SU-DHL-6 (cell line): ENCODE results near the gene CUBN.

Source experiments
- EZH2phosphoT487 ChIP-seq: fragments of 200-600 bp; sonication (generic), shearing (Covaris generic); conservative IDR thresholded peaks from 2 replicates; pipeline ENCODE4 v1.6.1; 2018; ENCODE audit warnings: mild to moderate bottlenecking, antibody characterized with exemption, low read length, moderate library complexity, mixed read lengths
- TF ChIP-seq, protein P1 (sequence below): fragments of 200-600 bp; sonication (generic); IDR thresholded peaks from one replicate; pipeline ENCODE4 v1.5.1; 2017; ENCODE audit warnings: antibody characterized with exemption, mild to moderate bottlenecking, low read length, moderate library complexity; ENCODE audit not compliant: insufficient read depth, poor library complexity, severe bottlenecking

- TF ChIP-seq, protein P1, sequence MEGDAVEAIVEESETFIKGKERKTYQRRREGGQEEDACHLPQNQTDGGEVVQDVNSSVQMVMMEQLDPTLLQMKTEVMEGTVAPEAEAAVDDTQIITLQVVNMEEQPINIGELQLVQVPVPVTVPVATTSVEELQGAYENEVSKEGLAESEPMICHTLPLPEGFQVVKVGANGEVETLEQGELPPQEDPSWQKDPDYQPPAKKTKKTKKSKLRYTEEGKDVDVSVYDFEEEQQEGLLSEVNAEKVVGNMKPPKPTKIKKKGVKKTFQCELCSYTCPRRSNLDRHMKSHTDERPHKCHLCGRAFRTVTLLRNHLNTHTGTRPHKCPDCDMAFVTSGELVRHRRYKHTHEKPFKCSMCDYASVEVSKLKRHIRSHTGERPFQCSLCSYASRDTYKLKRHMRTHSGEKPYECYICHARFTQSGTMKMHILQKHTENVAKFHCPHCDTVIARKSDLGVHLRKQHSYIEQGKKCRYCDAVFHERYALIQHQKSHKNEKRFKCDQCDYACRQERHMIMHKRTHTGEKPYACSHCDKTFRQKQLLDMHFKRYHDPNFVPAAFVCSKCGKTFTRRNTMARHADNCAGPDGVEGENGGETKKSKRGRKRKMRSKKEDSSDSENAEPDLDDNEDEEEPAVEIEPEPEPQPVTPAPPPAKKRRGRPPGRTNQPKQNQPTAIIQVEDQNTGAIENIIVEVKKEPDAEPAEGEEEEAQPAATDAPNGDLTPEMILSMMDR = no peak
- no peak for TF ChIP-seq EZH2phosphoT487
These were observed 154.4 kb downstream of the CUBN start for GRCh38 chr10:16975188-16975587.
